ENCODE measurements around the gene JARID2.
A peak's percentile ranks its signal among the peaks of the same experiment; 100 is the strongest.

The JARID2 gene

DNA sequence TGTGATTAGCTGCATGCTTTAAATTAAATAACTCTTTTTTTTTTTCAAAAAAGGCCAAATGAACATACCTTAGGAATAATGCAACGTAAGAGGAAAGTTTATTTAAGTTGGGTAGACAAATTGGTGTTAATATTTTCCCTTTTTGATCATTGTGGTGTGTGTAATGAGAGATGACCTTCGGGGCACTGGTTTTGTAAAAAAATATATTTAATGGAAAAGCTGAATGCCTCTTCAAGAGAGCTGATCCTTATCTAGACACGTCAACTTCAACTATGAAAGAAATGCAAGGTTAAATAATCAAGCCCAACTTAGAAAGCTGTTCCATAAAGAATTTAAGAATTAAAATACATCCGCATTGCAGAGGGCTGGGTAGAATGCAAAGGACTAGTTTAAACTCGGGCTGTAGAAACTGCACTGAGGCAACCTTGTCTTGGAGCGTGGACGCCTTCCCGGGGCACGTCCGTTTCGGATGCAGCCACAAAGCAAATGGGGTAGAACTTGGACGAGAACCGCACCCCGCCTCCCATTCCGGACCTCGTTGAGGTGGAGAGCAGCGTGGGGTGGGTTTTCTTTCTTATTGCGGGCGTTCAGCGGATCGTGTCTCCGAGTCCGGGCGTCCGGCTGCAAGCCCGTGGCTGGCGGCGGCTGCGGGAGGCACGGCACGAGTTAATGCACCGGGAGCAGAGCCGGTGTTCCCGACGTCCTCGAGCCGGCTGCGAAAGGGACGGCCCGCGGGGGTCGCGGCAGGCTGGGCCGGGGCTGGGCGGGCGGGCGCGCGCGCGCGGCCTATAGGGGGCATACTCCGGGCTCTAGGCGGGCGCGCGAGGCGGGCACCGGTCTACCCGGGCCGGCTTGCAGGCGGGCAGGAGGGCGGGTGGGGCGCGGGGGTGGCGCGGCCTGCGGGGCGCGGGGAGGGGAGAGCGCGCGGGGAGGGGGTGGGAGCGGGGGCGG is 1.9 kb downstream of the JARID2 start:
- DNase-seq: peak in 4 of 5 donors; percentile 12 to 58 (median 47)

DNA sequence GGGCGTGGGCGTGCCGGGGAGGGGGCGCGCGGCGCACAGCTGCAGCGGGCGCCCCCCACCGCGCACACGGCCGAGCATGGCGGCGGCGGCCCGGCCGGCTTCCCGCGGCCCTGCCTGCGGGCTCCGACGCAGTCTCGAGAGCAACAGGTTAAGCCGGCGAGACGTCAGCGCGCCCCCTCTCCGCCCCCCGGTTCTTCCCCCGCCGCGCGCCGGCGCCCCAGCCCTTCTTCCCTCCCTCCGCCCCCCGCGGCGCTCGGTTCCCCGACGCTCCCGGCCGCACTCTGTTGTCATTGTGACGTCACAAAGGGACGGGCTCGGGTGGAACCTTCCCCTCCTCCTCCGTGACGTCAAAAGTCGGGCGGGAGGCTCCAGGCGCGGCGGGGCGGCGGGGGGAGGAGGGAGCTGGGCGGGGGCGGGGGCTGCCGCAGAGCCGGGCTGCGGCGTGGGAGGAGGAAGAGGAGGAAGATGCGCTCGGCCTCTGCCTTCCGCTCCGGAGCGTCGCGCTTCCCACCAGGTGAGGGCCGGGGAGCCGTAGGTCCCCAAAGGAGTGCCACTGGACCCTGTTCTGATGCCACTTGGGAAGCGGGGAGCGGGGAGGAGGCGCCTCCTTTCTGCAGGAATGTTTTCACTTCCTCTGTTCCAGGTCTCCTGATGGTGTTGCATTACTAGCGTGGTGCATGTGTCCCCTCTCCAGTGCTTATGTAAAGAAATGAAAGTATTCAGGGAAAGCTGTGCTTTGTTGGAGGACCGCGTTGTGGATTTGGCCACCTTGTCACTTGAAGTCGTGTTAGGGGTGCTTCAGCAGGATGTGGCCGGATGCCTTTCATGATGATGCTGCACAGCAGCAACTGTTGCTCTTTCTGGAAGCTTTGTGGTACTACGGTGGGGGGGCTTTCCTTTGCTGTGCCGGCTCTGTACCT is 2.8 kb downstream of the JARID2 start:
- peak; percentile 94 to 98 (median 98) for DNase-seq

DNA sequence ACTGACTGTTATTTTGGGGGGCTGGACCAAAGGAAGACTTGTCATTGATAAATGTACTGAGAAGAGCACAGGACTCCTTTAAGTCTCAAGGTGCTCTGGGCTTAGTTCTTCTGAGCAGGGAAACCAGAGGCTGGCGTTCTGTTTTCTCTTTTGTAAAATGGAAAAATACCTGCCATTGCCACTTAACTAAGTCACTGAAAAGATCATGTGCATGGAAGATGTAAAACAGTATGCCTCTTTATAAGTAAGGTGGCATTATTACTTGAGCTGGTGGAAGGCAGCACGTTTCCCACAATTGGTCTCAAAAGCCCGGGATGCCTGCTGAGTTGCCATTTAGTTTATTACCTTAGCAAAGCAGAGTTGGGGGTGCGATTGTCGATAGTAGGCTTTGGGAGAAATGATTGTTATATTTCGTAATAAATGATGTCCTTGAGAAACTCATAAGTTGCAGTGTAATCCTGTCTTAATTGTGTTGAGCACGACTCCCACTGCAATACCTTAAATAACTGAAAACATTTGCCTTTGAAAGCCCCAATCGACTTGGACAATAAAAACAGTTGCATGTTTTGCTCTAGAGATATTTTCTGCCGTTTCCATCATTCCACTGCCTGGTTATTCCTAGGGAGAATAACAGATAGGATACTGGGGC is 3.6 kb downstream of the JARID2 start:
- no peak for DNase-seq

DNA sequence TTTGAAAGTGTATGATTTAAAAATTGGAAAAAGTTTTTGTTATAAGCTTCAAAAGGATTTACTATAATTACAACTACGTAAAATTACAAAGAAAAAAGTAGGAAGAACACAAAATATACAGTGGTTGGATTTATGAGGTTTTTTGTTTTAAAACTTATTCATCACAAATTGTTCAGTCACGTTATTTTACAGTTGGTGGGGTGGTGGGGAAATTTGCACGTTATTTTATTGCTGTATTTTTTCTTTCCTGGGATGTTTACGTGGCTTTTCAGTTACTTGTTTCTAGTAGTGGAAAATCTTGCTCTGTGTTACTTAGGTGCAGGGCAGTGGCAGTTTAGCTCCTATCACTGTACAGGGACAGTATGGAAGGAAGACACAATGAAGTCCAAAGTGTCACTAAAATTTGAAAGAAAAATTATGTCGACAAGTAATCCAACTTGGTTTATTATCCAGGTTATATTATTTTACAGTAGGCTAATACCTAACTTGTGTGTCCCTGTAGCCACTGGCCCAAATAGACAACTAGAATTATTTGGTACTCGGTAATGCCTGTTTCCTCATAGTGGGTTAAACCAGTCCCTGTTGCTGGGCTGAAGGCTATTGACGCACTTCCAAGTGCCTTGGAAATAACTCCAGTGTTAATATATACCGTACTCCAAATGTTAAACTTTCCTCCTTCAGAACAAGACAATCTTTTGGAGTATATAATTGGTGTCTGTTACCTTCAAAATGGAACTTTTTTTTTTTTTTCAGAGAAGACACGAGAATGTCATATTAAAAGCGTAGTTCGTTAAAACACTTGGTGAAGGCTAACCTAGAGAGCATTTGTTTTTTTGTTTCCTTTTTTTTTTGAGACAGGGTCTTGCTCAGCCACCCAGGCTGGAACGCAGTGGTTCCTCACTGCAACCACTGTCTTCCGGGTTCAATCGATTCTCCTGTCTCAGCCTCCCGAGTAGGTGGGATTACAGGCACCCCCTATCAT is 4.6 kb downstream of the JARID2 start:
- DNase-seq: no peak

DNA sequence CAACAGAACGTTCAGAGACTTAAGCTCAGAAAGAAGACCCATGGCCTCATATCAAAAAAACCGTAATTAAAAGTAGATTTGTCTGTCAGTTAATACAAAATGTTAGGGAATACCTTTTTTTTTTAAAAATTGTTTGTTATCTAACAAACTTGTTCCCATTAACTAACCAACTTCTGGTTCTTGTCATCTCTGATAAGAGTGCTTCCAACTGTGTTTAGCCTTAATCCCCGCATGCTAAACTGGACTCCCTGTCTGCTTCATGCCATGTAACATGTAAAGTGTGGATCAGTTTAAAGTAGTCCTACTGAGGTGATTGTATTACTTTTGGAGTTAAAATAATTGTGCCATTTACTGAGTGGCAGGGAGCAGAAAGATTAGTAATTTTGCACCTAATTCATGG is 6.3 kb downstream of the JARID2 start:
- no peak for DNase-seq

DNA sequence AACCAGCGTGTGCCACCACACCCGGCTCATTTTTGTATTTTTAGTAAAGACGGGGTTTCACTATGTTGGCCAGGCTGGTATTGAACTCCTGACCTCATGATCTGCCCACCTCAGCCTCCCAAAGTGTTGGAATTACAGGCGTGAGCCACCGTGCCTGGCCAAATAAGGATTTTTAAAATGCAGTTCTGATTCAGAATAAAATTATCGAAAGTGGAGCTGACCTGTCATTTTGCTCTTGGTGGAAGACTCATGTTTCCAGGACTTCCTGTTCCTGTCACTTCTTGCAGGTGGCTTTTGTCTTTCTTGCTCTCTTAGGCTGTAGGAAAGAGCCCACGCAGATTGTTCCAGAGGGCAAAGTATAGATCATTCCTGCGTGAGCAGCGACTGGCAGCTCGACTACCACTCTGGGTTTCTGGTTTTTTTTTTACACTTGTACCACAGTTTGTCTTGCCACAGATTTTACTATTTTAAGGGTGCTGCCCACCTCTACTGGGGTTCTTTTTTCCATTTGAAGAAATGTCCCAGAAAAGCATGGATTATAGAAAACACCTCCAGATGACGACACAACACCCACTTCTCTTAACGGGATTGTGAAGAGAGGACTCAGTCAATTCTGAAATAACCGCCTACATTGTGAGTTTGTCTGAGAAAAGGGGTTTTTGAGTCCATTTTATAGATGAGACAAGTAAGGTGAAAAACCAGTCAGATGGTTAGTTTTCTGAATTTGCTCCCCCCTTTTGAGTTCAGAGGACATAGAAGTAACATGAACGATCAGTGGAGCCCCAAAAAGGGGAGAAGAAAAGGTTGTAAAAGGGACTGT is 7.5 kb downstream of the JARID2 start:
- DNase-seq: peak in 1 of 5 donors; percentile 25

DNA sequence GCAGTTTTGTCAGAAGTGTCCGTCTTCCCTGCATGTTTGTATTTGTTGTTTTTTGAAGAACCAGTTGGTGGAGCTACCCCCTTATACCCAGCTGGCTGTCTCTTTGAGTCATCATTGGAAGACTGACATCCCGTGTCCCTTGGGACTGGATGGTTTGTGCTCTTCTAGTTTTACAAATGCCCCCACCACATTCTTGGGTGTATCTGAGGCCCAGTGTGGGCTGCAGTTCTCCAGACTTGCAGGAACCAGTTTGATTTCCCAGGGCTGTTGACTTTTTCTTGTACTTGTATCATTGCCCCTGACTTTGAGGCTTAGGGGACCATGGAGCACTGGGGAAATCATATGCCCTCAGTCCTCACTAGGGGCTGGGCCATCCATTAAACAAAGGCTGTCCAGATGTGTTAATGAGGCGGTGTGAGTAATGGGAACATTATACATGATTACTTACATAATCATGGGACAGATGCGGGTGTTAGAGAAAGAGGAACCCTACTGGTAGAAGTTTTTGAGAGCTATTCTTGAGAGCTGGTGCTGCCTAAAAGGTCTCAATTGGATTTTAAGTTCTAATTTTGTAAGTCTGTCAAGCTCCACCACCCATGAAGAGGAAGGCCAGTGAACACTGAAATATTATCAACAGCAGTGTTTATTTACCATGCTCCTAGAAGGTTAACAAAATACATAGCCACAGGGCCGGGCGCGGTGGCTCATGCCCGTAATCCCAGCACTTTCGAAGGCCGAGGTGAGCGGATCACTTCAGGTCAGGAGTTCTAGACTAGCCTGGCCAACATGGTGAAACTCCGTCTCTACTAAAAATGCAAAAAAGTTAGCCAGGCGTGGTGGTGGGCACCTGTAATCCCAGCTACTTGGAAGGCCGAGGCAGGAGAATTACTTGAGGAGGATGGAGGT is 8.5 kb downstream of the JARID2 start:
- no peak for DNase-seq

DNA sequence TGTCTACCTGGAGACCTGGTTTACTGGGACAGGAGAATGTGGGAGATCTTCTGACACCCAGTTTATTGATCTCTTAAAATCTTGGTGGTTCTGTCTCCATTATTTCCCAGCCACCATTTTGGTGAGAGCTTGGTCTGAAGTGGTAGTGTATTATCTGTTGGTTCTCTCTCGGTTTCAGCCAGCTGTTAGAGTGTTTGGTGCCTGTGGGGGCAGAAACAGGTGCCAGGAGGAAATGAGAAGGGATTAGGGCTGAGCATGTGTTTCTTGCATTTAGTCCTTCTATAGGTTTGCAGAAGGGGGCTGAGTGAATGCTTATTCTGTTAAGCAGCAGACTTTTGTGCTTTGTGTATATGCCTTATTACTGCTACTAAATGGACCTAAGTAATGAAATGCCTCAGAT is 9.6 kb downstream of the JARID2 start:
- peak in 1 of 5 donors; percentile 48 for DNase-seq

DNA sequence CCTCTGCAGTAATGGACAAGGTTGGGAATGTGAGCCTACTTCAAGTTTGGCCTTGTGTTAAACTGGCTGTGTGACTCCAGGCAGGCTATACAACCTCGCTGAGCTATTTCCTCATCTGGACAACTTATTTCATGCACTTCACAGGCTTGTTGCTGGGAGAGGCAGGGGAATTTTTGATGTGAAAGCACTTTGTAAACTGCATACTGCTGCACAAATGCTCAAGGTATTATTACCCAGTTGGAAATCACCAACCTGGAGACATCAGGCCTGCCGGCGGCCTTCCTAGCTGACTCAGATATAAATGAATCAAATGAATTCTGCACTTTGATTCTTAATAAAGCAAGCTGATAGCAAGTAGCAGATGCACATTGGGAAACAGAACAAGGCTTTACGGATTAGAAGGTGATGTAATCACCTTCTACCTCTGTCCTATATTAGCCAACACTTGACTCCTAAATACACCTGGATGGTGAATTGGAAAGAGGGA is 10.1 kb downstream of the JARID2 start:
- no peak for DNase-seq

DNA sequence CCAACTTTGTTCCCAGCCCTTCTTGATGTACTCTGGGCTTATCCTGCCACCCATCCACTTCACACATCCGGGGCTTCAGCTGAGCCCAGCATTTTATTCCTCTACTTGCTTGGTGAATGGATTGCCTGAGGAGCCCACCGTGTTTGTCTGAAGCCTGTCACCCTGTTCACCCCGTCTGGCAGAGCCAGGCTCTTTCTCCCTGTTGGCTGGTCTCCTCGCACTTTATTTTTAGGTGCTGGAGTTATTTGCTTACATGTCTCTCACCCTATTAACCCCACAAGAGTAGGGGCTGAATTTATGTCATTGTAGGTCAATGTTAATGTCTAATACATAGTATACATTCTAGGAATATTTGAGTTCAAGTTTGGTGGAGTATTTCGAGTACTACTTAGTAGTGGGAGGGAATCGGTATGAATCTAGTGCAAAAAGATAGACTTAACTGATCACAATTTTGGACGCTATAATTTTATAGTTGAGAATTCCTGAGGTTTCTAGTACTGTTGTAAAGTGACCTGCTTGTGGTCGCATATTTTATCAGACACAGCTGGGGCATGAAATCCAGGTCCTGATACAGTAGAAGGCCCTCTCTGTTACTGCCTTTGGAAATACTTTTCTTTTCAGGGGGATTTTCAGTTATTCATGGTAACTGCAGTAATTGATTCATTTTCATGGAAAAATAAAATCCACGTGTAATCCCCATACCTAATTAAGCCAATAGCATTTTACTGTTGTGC is 10.8 kb downstream of the JARID2 start:
- no peak for DNase-seq

DNA sequence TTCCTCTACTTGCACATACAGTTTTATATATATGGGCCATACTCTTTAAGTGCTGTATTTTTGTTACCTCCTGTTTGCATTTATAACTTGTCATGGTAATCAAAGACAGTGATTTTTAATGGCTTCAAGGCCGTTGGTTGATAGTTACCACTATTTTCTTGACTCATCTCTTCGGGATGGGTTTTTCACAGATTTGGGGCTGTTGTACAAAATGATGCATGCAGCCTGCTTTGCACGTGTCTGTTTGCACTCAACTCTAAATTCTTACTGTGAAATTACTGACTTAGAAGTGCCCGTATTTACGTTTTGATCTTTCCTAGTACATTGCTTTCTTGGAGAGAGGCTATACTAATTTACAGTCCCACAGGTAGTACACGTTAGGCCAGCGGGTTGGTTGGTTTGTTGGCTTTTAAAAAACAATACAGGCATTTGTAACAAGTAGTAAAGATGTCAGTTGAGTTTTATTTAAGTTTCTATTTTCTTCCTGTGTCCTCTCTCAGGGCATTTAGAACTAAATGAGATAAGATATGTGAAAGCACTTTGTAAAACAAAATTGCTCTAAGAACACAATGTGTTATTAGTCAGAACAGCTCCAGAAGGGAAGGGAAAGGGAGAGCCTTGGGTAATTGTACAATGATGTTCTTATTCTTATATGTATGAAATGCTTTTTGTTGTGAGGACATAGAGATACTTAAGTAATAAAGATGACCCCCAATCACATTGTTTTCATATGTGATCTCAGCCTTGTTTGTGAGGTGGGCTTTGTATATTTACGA is 11.7 kb downstream of the JARID2 start:
- no peak for DNase-seq

DNA sequence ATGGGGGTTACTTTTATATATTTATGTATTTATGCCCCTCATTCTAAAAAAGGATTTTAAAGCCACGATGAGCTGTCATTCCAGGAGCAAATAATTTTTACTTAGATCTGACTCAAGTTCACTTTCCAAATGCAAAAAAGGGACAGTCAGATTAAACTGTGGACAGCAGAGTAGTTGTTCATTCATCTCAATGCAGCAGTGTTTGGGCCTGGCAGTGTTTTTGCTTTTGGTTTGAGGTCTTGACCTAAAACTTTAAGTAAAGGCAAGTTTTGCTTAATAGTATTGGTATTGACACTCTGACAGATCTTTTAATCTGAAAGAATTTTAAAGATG is 13.9 kb downstream of the JARID2 start:
- no peak for DNase-seq

DNA sequence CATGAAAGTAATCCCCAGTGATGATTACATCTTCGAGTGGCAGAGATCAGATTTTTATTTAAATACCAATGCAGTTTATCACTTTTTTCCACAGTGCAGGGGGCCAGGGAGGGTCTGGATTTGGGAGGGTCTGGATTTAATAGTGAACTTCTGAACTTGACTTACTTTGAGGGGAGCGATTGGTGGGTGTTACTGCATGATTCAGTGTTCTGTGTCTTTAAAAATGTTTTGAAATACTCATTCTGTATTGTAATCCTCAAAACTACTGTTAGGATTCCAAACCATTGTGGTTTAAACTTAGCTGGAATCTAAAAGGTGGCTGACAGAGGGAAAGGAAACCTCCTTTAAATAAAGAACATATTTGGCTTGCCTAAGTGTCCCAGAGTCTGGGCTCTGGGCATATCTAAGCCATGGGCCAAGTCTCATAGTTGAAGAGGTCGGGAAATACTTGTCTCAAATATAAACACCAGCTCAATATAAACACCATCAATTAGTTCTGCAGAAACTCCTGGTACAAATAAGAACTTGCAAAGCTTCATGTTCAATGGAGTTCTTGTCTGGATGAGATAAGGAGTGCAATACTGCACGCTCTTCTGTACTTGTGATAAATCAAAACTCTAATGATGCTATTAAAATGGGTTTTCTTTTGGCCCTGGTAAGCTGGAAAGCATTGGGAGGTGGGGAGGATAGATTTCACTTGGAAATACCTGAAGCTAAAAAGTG is 14.4 kb downstream of the JARID2 start:
- DNase-seq: no peak

DNA sequence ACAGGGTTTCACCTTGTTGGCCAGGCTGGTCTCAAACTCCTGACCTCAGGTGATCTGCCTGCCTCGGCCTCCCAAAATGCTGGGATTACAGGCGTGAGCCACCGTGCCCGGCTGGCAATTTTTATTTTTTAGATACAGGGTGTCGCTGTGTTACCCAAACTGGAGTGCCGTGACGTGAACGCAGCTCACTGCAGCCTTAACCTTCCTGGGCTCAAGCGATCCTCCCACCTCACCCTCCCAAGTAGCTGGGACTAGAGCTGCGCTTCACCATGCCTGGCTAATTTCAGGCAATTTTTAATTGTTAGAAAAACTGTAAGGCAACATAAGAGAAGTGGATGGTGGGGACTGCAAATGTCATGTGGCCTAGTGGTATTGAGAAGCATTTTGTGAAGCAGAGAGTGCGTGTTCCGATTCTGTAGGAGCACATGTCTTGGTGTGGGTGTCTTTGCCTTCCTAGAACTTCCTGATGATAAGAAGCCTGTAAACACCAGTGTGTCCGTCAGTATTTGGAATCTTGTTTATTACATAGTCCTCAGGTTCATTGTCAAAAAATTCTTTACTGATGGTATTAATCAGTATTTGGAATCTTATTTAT is 18.0 kb downstream of the JARID2 start:
- DNase-seq: no peak

DNA sequence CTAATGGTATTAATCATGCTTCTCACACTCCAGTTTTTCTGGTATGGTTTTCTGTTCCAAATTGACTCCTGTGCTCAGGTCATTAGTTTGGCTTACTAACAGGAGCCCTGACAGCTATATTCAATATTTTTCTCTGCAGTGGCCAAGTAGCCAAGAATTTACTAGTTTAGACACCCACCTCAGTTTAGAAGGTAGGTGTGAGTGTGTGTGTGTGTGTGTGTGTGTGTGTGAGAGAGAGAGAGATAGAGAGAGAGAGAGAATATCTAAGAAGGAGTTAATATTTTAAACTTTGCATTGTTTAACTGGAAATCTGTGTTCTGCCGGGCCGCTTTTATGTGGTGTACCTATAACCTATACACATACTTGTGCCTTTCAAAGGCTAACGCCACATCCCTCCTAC is 18.5 kb downstream of the JARID2 start:
- no peak for DNase-seq

DNA sequence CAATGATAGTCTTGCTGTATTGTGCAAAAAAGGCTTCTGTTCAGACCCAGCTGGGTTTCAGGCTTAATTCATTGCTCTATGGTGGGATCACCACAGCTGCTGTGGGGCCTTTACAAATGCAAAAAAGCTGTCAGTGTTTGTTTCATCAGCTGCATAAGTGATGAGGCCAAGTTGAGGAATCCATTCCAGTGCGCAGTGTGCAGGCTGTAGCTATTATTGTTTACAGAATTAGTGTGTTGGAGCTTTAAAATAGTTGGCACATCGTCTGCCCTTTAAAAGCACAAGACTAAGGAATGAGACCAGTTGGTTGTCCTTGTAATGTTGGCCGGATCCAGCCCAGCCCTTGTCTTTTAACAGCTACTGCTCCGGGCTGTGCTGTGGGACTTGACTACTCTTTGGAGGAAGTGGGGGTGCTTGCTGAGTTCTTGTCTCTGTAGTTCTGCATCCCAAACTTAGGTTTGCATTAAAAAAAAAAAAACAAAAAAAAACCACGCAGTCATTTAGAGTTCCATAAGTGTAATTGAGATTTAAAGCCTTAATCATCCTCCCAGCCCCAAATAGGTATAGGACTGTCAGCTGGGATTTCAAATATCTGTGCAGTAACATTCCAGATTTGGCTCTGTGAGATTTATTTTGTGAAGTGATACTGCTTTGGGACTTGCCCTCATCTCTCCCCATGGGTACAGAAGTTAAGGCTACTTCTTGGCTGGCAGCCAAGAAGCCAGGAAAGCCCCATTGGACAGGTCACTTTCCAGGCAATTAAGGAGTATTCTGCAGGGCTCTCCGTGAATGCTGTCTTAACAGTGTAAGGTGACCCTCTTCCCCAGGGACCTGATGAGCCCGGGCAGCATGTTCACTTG is 19.3 kb downstream of the JARID2 start:
- no peak for DNase-seq
